DND-41 (cell line): ENCODE measurements around the gene MISP3.

Source experiments
- ATAC-seq: fragments of 200-7000 bp; cut with Tn5 transposase; 3 replicates; pipeline ENCODE4 v1.9.1; 2021; ENCODE audit warnings: low read depth; ENCODE audit not compliant: insufficient read depth
- DNase-seq: peaks from one replicate; pipeline ENCODE4 v3.0.0-alpha.2; 2020
- H2AFZ ChIP-seq: 2 replicates; pipeline ENCODE4 v1.6.0; 2012; ENCODE audit warnings: low read depth, low read length
- H3K27ac ChIP-seq: 2 replicates; pipeline ENCODE4 v1.5.1; 2012; ENCODE audit warnings: low read length, inconsistent platforms
- H3K27me3 ChIP-seq: fragments of 200-600 bp; sonication (generic); 2 replicates; pipeline ENCODE4 v1.6.0; 2012; ENCODE audit warnings: low read length, mild to moderate bottlenecking, inconsistent platforms; ENCODE audit not compliant: insufficient read depth, poor library complexity
- H3K36me3 ChIP-seq: 2 replicates; pipeline ENCODE4 v1.5.1; 2012; ENCODE audit warnings: low read length, inconsistent platforms; ENCODE audit not compliant: insufficient read depth
- H3K4me1 ChIP-seq: 2 replicates; pipeline ENCODE4 v1.5.1; 2012; ENCODE audit warnings: mild to moderate bottlenecking, low read length; ENCODE audit not compliant: insufficient read depth
- H3K4me2 ChIP-seq: 2 replicates; pipeline ENCODE4 v1.6.0; 2012; ENCODE audit warnings: mild to moderate bottlenecking, moderate library complexity, low read length, inconsistent platforms; ENCODE audit not compliant: insufficient read depth
- H3K4me3 ChIP-seq, 2 experiments: fragments of 200-600 bp in 1 of 2; shearing (Covaris generic) in 1 of 2; 2 replicates each; pipeline ENCODE4 v1.5.1; 2012 to 2016; ENCODE audit warnings: inconsistent platforms in 2 of 2, low read length in 2 of 2, mild to moderate bottlenecking in 2 of 2, low read depth in 1 of 2, moderate library complexity in 1 of 2
- H3K79me2 ChIP-seq: 2 replicates; pipeline ENCODE4 v1.6.0; 2012; ENCODE audit warnings: low read length, inconsistent platforms; ENCODE audit not compliant: insufficient read depth
- H3K9ac ChIP-seq: 2 replicates; pipeline ENCODE4 v1.6.0; 2012; ENCODE audit warnings: low read depth, mild to moderate bottlenecking, inconsistent platforms, low read length, moderate library complexity
- H3K9me3 ChIP-seq: 2 replicates; pipeline ENCODE4 v1.5.1; 2012; ENCODE audit warnings: low read length, moderate library complexity, mild to moderate bottlenecking, inconsistent platforms; ENCODE audit not compliant: insufficient read depth, severe bottlenecking
- H4K20me1 ChIP-seq: 2 replicates; pipeline ENCODE4 v1.6.0; 2012; ENCODE audit warnings: low read length; ENCODE audit not compliant: insufficient read depth
- EZH2 ChIP-seq: IDR thresholded peaks from 3 replicates; pipeline ENCODE4 v1.6.1; 2012; ENCODE audit warnings: borderline replicate concordance, low read depth, mild to moderate bottlenecking, moderate library complexity, low read length, inconsistent platforms; ENCODE audit not compliant: severe bottlenecking
- TF ChIP-seq, protein P1 (sequence below): IDR thresholded peaks from 2 replicates; pipeline ENCODE4 v1.5.1; 2012; ENCODE audit warnings: borderline replicate concordance, low read length, moderate library complexity, mild to moderate bottlenecking; ENCODE audit not compliant: poor library complexity, severe bottlenecking; ENCODE audit errors: extremely low read depth

MISP3 gene

GRCh38 chr19:14090509-14091080, 18.0 kb downstream of the MISP3 start, which contains the start of gene SAMD1:
Gene SAMD1, minus strand, starts transcription at chr19:14090751.
- H2AFZ ChIP-seq, result peak within 1 kb of the TSS; percentile 79
- no peaks in the 10 kb centered on the region for H3K27me3 ChIP-seq
- TF ChIP-seq EZH2, result no peak
- TF ChIP-seq, protein P1, sequence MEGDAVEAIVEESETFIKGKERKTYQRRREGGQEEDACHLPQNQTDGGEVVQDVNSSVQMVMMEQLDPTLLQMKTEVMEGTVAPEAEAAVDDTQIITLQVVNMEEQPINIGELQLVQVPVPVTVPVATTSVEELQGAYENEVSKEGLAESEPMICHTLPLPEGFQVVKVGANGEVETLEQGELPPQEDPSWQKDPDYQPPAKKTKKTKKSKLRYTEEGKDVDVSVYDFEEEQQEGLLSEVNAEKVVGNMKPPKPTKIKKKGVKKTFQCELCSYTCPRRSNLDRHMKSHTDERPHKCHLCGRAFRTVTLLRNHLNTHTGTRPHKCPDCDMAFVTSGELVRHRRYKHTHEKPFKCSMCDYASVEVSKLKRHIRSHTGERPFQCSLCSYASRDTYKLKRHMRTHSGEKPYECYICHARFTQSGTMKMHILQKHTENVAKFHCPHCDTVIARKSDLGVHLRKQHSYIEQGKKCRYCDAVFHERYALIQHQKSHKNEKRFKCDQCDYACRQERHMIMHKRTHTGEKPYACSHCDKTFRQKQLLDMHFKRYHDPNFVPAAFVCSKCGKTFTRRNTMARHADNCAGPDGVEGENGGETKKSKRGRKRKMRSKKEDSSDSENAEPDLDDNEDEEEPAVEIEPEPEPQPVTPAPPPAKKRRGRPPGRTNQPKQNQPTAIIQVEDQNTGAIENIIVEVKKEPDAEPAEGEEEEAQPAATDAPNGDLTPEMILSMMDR, result no peak
- peaks cover 29% of the 10 kb centered on the region for H3K4me1 ChIP-seq
- peak within 1 kb of the TSS; percentile 64 to 81 for H3K4me3 ChIP-seq
- peaks cover 33% of the 10 kb centered on the region for H3K36me3 ChIP-seq
- H3K4me2 ChIP-seq, result peak within 1 kb of the TSS; percentile 81
- H3K79me2 ChIP-seq, result peaks cover 24% of the 10 kb centered on the region
- ATAC-seq (peak; percentile 59), DNase-seq (peak; percentile 93)
- peak within 1 kb of the TSS; percentile 92 for H3K27ac ChIP-seq
- peaks cover 9% of the 10 kb centered on the region for H3K9me3 ChIP-seq
- H4K20me1 ChIP-seq, result peaks cover 18% of the 10 kb centered on the region
- H3K9ac ChIP-seq, result peak within 1 kb of the TSS; percentile 94

DNA sequence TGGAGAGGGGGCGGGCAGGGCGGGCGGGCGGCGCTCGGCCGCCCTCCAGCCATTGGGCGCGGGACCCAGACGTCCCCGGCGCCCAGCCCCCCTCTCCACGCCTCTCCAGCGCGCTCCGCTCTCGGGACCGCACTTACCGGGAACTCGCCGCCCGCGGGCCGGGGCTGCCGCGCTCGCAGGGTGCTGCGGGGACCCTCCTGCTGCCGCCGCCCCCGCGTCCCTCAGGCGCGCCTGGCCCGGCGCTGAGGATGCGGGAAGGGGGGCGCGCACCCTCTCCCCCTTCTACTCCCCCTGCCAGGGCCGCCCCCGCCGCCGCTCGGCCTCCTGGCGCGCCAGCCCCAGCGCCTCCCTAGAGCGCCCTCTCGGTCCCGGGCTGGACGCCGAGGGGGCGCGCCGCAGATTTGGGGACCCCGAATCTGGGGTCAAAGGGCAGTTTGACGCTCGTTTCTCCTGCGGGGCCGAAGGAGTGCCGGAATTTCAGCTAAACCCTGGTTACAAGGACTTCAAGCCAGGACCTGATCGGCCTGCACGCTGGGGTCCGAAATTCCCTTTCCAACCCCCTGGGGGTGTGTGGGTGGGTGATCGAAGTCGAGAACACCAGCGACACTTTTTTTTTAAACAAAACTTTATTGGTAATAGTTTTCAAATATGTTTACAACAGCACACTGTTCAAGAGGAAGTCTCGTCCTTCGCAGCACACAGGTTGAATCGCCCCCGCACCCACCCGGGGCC, 18.7 kb downstream of the MISP3 start:
- Histone ChIP-seq H3K27me3 (no peaks in the 10 kb centered on the region), H3K4me2 (peak overlapping the region; percentile 81), H3K79me2 (peaks cover 24% of the 10 kb centered on the region), H3K9ac (peak overlapping the region; percentile 94), H3K4me3 (peak overlapping the region; percentile 64 to 74), H3K9me3 (peaks cover 9% of the 10 kb centered on the region), H2AFZ (peak overlapping the region; percentile 77), H4K20me1 (peaks cover 18% of the 10 kb centered on the region), H3K27ac (peak overlapping the region; percentile 92), H3K36me3 (peaks cover 32% of the 10 kb centered on the region), H3K4me1 (peaks cover 29% of the 10 kb centered on the region)
- TF ChIP-seq, protein P1, result no peak
- ATAC-seq (peak; percentile 75), DNase-seq (peak; percentile 75)

- peak overlapping the region; percentile 94 for H3K9ac ChIP-seq
- peak overlapping the region; percentile 81 for H3K4me2 ChIP-seq
- peaks cover 18% of the 10 kb centered on the region for H4K20me1 ChIP-seq
- H3K36me3 ChIP-seq, result peaks cover 36% of the 10 kb centered on the region
- peak; percentile 74 for DNase-seq
- peaks cover 24% of the 10 kb centered on the region for H3K79me2 ChIP-seq
- H3K4me1 ChIP-seq, result peaks cover 29% of the 10 kb centered on the region
- peak overlapping the region; percentile 92 for H3K27ac ChIP-seq
- TF ChIP-seq EZH2, result no peak
- TF ChIP-seq, protein P1, result peak; percentile 28
- peak overlapping the region; percentile 77 for H2AFZ ChIP-seq
- peak overlapping the region; percentile 64 to 74 for H3K4me3 ChIP-seq
- peak; percentile 33 for ATAC-seq
- H3K27me3 ChIP-seq, result no peaks in the 10 kb centered on the region
- H3K9me3 ChIP-seq, result peaks cover 9% of the 10 kb centered on the region
Observed at GRCh38 chr19:14091813-14092462, 19.4 kb downstream of the MISP3 start.
